ENCODE data around the gene ZNF536.
"Not testable (repeated sequence)": the region's sequence is repeated elsewhere in the genome, so short reads cannot be mapped to it uniquely, and the experiment has no call there.

The ZNF536 gene

DNA sequence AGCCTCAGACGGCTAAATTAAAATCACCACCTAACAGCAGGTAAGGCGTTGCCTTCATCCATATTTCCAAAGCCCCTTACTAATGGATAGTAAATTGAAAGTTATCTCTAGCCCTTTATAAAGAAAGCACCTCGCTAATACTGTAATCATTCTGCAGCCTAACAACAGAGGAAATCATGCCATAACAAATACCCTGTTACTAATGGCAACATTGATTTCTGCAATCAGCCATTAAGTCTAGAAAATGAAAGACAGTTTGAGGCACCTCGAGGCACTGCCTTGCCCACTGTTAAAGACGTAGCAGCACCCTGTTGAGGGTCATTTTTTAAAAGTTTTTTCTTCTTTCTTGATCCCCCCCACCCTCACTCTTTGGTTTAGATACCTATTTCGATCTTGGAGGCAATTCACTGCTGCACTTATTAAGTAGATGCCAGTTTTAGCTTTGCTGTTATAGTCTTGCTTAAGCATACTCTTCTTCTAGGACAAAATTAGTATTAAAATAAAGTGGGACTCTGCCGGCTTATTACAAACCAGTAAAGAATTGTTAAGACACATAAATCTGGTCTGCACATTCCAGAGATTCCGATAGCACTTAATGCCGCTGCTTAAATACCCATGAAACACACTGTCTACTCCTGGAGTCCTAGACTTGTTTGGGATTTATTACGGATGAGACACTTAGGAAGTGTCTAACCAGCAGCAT, 74.8 kb downstream of the ZNF536 start:
- DNase-seq (ENCODE audit: low read depth), result no peak

DNA sequence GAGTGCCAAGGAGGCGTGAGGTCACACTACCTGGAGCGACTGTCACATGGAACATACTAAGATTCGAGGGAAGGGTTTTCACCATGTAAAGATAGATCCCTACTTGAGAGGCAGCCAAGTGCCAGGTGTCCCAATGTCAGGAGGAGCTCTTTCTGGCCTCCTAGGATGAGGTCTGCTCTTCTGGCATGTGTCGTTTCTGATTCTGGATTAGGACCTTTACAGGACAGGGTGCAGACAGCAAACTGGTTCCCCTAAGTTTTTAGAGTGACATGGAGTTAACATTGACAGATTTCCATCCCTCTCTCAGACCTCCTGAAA, 75.3 kb downstream of the ZNF536 start:
- DNase-seq (ENCODE audit: low read depth), result no peak

DNA sequence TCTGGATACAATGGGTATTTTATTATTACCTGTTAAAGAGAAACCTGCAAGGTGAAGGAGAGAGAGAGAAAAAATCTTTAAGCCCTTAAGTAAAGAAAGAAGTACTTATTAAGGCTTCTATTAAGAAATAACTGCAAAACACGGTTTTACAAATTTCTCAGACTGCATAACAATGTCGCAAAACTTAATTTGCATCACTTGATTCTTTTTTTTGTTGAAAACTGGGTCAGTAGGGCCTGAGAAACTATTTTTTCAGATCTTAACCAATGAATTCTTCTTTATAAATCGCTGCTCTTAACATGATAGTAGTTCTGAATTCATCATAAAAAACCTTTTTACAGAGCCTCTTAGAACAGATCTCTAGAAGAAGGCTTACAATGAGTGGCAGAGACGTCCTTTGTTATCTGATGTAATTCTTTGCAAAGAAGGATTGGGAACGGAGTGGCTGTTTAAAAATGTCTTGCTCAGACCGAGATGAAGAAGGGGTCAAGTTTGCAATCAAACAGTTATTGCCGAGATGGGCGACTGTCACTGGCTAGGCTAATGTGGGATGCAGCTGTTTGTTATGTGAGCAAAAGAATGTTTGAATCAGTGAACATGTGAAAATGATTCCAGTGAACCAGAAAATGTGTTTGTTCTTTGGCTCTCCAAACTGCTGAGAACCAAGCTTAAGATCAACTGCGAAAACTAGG, 76.3 kb downstream of the ZNF536 start:
- no peak for DNase-seq (ENCODE audit: low read depth)

DNA sequence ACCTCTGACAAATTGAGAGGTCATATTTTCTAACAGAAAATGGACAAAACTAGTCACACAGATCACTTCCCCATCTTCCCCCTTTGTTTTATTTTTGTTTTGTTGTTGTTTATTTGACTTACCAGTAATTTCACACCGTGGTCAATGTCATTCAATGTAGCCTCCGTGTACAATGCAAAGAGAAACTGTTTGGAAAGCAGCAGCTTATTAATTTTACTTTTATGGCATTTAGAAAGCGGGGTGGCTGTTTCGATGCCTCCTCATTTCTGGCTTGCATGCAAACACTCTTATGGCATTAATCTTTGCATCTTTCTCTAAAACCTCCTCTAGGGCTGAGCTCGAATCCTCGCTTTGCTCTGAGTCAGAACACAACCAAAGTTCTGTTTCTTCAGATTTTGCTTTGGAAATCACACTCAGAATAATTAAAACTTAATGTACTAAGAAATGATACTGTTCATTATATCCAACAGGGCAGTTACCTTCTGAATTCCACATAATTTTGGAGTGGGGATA, 77.0 kb downstream of the ZNF536 start:
- DNase-seq (ENCODE audit: low read depth), result no peak

DNA sequence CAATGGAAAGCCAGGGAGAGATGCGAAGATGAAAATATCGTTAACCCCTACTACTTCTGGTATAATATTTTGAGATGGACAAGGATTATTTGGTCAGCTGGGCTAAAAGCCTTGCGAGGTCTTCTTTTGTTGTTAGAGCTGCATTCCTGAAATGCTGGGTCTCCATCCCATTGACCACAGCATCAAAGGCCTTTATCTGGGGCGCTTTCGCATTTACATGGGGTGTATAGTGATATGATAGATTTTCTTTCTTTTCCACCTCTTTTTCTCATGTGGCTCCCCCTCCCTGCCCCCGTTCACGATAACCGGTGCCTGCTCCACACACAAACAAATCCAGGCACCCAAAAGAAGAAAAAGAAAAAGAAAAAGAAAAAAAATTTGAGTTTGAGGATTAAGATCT, 77.5 kb downstream of the ZNF536 start:
- no peak for DNase-seq (ENCODE audit: low read depth)

DNA sequence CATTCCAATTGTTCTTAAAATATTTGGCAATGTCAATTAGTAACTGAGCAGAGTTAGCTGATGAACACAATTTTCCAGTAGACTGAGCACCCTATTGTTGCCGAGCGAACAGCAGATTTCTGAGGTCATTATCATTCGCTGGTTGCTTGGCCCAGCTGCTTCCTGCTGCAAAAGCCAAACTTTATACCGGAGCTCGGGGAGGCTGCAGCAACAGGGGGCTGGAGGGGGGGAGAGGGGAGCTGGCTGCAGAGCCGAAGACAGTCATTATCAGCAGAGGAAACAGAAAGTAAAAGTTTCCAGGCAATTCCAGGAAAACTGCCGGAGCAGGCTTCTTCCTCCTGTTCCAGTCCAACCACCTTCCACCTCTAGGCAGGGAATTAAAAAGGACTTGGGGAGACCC, 77.9 kb downstream of the ZNF536 start:
- DNase-seq (ENCODE audit: low read depth), result no peak

DNA sequence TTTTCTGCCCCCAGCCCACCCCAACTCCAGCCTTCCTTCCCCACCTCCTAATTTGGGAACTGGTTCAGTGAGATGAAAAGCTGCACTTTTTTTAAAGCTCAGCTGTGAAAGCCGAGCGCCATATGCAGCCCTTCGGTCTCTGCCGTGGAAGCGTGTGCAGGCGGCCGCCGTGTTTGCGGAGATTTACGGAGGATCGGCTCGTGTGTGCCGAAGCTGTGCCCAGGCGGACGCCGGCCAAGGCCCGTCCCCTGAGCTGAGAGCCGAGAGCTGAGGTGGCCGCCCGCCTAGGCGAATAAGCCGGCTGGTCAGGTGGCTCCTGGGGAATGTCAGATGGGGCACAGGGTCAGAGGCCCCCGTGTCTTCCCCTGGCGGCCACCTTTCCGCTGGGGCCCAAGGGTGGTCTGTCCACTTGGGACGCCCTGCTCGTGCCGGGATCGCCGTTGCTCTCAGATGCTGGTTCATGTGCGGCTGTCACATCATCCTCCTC, 78.7 kb downstream of the ZNF536 start:
- no peak for DNase-seq (ENCODE audit: low read depth)

DNA sequence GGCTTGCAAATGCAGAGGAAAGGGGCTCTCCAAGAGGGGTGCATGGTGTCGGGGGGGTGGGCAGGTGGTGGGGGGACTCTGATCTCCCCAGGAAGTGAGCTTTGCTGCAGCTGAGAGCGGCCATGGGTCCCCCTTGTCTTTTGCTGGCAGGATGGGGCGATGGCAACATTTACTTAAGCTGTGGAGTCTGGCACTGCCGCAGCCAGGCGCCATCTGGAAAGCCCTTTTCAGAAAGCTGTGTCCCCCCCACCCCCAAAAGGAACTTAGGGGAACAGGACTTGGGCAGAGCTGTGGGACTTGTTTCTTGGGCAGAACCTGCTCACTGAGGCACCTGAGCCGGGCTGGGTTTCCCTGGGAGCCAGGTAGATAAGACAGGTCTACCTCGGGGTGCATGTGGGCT, 80.7 kb downstream of the ZNF536 start:
- DNase-seq (ENCODE audit: low read depth), result no peak

DNA sequence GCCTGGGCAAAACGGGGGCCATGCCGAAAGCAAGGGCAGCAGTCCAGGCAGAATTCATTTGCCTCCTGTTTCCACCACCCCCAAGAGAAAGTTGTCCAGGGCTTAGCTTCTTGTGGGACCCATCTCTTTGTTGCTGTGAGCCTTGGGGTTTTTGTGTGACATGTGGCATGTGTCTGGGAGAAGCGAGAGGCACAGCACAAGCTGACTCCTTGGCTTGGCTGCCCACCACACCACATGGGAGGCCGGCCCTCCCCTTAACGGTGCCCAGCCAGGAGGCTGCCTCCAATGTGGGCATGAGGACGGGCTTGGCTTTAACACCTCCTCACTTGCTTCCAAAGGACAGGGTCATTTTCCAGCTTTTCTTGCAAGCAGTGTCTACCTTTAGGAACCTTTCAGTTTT, 81.6 kb downstream of the ZNF536 start:
- DNase-seq (ENCODE audit: low read depth), result no peak

DNA sequence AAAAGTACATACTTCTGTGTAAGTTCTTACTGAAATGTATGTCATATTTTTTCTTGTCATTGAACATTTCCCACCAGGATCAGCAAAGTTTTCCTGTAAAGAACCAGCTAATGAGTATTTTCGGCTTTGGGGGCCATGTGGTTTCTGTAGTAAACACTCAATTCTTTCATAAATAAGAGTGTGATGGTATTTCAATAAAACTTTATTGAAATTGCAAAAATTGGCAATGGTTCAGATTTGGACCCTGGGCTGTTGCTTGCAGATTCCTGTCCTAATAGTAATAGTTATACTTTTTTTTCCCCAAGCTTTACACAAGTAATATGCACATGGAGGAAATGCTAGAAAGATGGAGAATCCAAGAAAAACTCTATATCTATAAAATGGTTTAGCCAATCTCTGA, 83.7 kb downstream of the ZNF536 start:
- no peak for DNase-seq (ENCODE audit: low read depth)

DNA sequence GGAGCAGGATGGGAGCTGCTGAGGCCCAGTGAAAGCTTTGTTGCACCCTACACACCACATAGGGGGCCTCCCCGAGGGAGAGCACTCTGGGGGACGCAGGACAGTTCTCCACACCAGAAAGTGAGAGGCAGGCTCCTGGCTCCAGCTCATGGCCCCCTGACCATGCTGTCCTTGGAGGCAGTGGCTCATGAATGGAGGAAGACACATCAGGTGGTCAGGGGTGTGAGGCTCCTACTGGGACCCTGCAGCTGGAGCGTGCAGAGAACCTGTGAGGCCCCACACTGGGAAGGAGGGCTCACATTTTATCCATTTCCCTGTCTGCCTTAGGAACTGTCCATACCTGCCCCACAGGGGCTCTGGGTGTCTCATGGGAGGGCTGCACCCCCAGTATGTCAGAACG, 85.3 kb downstream of the ZNF536 start:
- no peak for DNase-seq (ENCODE audit: low read depth)

DNA sequence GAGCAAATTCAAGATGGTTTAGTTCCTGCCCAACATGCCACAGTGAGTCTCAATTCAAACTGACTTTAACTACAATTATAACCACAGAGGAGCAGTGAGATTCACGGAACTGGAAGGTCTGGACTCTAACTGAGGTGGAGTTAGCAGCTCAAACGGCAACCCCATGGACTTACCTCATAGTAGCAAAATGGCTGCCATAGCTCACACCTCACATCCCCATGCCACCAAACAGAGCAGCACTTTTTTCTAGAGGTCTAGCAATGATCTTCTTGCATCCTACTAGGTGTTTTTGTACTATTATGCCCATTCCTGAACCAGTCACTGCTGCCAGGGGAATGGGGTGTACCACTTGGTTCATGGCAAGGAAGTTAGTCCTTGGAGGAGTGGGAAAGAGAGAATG, 87.7 kb downstream of the ZNF536 start:
- no peak for DNase-seq (ENCODE audit: low read depth)

DNA sequence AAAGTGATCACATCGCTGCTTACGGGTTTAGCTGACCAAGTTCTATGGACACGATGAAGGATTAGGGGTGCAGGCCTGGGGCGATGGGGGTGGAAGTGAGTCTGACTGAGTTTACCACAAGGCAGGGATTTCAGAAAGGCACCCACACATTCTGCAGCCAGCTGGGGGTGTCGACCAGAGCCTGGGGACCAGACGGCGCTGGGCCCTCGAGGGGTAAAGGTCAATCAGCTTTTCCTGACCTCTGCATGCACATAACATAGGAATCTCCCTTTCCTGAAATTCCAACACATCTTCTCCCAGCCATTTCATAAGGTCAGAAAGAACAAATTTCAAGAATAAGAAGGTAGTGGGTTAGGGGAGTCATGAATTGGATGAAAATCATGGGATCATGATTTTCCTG, 92.0 kb downstream of the ZNF536 start:
- DNase-seq (ENCODE audit: low read depth), result no peak

DNA sequence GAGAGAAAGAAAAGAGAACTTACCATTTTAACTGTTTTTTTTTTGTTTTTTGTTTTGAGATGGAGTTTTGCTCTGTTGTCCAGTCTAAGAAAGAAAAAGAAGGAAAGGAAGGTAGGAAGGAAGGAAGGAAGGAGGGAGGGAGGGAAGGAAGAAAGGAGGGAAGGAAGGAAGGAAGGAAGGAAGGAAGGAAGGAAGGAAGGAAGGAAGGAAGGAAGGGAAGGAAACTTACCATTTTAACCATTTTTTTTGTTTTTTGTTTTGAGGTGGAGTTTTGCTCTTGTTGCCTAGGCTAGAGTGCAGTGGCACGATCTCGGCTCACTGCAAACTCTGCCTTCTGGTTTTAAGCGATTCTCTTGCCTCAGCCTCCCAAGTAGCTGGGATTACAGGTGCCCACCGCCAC, 94.4 kb downstream of the ZNF536 start:
- DNase-seq (ENCODE audit: low read depth), result not testable (repeated sequence)

DNA sequence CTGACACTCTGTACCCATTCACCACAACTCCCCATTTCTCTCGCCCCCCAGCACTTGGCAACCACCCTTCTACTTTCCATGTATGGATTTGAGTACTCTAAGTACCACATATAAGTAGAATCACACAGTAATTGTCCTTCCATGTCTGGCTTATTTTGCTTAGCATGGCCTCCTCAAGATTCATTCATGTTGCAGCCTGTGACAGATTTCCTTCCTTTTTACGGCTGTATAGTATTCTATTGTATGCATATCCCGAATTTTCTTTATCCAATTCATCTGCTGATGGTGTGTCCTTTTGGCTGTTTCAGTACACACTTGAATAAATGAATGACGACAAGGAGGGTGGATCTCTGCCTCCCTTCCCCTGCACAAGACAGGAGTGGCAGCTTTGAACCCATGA, 95.1 kb downstream of the ZNF536 start:
- DNase-seq (ENCODE audit: low read depth), result no peak

DNA sequence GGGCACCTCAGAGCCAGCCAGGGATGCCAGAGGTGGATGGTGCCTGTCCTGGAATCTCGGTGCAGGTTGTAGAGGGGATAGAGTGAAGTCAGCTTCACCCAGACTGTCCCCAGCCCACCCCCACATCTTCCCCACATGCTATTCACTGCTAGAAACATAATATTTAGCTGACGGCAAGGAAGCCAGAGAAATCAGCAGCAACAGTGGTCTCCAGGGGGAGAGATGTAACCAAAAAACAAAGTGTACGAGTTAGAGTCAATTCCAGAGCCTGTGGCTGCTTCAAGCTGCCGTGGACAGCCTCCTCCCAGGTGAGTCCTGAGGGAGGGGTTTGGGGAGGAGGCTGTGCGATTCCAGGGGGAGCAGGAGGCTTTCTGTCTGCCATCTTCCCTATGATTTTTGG, 97.6 kb downstream of the ZNF536 start:
- DNase-seq (ENCODE audit: low read depth), result no peak

DNA sequence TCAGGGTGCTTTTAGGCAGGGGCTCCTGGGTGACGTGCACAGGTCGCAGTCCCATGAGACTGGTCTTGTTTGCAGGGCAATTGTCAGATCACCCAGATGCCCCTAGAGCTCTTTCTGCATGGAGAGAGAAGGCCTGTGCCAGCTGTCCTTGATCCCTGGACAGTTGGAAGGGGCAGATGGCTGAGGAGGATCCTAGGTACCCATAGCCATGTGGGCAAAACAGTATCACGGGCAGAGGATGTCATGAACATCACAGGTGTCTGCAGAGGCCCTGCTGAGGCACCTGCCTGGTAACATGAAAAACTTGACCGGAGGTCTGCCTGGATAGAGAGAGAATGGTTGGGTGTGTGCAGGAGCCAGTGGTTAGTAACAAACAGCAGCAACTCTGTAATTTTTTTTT, 99.3 kb downstream of the ZNF536 start:
- no peak for DNase-seq (ENCODE audit: low read depth)

DNA sequence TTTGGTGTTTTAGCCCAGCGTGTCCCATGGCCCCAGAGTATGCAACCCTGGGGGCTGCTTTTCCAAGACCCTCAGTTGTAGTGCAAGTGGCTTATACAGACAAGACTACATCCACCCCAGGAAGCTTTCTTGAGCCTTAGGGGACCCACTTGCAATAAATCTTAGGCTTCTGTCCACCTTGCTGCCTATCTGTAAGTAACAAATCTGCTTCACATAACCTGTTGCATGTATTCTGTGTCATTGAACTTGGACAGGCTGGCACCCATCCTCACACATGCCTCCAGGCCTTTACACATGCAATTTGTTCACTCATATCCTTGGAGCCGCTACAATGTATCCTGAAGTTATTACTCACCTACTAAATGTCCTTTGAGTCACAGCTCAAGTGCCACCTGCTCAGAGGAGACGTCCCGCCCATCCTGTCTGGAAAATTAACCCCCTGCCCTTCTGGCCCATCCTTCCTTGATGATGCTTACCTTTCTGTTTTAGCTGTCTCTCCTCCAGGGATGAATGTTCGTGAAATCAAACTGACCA, 101.2 kb downstream of the ZNF536 start:
- no peak for DNase-seq (ENCODE audit: low read depth)

DNA sequence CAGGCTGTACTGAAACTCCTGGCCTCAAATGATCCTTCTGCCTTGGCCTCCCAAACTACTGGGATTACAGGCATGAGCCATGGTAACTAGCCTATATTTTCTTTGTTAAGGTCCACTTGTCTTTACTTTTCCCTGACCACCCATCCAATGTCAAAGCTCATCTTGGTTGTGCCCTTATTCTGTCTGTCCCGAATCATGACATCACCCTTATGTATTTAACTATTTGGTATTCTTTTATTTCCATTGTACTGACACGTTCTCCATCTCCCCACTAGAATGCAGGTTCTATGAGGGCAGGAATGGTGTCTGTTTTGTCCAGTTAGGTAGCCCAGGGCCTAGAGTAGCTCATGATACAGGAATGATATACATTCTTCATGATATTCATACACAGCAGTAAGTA, 104.8 kb downstream of the ZNF536 start:
- DNase-seq (ENCODE audit: low read depth), result no peak

DNA sequence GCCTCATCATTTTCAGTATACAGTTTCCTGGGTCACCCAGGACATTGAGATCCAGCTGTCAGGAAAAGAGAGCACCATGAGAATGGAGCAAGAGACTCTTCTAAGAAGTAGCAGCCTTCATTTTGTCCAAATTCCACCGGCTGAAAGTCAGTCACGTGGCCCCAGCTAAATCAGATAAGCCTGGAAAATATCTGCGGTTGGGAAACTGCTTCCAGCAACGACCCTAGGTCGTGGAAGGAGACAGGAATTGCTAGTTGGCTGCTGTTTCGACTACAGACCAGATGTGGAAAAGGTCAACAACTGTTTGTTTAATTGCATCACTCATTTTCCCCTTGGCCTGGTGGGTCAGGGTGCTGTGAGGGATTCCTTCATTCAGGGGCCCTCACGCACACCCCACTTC, 107.0 kb downstream of the ZNF536 start:
- no peak for DNase-seq (ENCODE audit: low read depth)

DNA sequence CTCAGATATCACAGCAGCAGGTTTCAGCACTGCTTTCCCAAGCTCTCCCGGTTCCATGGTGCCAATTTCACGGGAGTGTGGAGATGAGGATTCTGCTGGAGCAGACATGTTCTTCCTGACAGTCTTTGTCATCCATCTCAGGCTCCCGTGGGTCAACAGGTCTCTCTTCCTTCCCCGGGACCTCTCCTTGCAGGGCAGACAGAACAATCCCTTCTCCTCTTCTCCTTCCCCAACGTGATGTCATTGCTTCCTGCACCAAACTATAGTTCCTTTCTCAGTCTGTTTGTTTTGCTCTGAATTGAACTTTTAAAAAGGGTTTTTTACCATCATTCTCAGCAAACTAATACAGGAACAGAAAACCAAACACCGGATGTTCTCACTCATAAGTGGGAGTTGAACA, 107.9 kb downstream of the ZNF536 start:
- no peak for DNase-seq (ENCODE audit: low read depth)

DNA sequence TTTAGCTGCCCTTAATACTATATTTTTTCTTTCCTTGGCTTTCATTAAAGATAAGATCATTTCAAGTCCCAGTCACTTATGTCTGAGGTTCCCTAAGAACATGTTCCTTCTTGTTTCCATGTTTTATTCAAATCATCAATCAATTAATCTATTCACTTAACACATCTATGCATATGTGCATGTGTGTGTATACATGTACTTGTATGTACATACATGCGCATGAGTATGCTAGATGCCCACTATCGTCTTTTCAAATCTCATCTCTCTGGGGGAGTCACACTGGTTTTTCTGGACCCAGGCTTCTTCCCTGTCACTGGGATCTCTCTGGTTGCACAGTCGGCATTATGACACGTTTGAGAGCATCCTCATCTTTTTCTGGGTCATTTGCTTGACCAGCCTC, 108.9 kb downstream of the ZNF536 start:
- DNase-seq (ENCODE audit: low read depth), result no peak

DNA sequence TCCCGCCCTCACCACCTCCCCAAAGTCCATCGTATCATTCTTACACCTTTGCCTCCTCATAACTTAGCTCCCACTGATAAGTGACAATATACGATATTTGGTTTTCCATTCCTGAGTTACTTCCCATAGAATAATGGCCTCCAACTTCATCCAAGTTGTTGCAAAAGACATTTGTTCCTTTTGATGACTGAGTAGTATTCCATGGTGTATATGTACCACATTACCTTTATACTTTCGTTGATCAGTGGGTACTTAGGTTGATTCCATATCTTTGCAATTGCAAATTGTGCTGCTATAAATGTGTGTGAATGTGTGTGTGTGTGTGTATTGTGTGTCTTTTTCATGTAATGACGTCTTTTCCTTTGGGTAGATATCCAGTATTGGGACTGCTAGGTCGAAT, 109.6 kb downstream of the ZNF536 start:
- DNase-seq (ENCODE audit: low read depth), result no peak

DNA sequence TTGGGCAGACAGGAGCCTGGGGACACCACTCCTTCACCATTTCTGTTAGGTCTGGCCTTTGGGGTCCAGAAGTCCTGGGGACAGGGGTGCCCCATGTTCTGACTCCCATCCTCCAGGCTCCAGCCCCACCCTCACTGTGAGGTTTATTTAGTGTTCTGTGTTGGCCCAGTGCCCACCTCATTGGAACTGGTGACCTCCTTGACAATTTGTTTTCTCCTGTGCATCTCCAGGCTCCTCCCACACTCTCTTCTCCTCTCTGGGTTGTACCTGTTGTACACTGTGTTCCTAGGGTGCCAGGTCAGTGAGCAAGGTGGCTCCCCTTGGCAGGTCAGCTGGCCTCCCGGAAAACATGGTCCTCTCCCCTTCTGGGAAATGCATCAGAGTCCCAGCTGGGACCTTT, 110.8 kb downstream of the ZNF536 start:
- no peak for DNase-seq (ENCODE audit: low read depth)

All from ELR (cell line).